Keratinocyte (primary cell): ENCODE measurements around the gene SRR.

Source experiments
- EZH2 ChIP-seq: IDR thresholded peaks from one replicate; pipeline ENCODE4 v1.6.1; 2012; ENCODE audit warnings: inconsistent platforms, mild to moderate bottlenecking, low read length, moderate library complexity
- TF ChIP-seq, protein P1 (sequence below), 3 experiments: IDR thresholded peaks in 1 of 3; conservative IDR thresholded peaks in 1 of 3; optimal IDR thresholded peaks in 1 of 3; 2 replicates in 2 of 3; 3 replicates in 1 of 3; pipeline versions ENCODE3 to v1.5.1; 2011; ENCODE audit warnings: low read length in 3 of 3, mild to moderate bottlenecking in 3 of 3, moderate library complexity in 2 of 3, control low read depth in 1 of 3, inconsistent platforms in 1 of 3; ENCODE audit not compliant: insufficient read depth in 2 of 3; ENCODE audit errors: extremely low read depth in 1 of 3

DNA sequence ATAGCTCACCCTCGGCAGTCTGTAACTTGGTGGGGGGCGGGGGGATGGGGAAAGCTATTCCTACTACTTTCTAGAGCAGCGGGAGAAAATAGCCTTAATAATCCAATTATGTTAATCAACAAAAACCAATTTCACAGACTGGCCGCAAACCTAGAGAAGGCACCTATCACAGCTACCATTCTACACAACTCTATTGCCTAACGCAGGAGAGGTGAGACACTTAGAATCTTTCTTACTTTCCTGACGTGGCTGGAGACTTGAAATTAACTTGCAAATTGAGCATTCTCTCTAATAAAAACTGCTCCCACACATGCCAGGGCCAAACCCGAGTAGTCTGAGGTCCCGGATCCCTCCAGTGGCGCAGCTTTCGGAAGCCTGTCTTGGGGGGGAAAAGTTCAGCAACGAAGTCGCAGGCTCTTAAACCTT is 959 bp upstream of the SRR start:
- TF ChIP-seq, protein P1, sequence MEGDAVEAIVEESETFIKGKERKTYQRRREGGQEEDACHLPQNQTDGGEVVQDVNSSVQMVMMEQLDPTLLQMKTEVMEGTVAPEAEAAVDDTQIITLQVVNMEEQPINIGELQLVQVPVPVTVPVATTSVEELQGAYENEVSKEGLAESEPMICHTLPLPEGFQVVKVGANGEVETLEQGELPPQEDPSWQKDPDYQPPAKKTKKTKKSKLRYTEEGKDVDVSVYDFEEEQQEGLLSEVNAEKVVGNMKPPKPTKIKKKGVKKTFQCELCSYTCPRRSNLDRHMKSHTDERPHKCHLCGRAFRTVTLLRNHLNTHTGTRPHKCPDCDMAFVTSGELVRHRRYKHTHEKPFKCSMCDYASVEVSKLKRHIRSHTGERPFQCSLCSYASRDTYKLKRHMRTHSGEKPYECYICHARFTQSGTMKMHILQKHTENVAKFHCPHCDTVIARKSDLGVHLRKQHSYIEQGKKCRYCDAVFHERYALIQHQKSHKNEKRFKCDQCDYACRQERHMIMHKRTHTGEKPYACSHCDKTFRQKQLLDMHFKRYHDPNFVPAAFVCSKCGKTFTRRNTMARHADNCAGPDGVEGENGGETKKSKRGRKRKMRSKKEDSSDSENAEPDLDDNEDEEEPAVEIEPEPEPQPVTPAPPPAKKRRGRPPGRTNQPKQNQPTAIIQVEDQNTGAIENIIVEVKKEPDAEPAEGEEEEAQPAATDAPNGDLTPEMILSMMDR (optimal IDR thresholded peaks at IDR 0.05 in 1 of 3, IDR thresholded peaks at IDR 0.05 in 1 of 3, conservative IDR thresholded peaks at IDR 0.05 in 1 of 3; ENCODE audit: extremely low read depth in 1 of 3, insufficient read depth in 2 of 3, low read length in 3 of 3), result no peak
- TF ChIP-seq EZH2, result no peak
